ENCODE measurements around the gene NFRKB.
"Not testable (repeated sequence)": the region's sequence is repeated elsewhere in the genome, so short reads cannot be mapped to it uniquely, and the experiment has no call there.

Gene NFRKB

DNA sequence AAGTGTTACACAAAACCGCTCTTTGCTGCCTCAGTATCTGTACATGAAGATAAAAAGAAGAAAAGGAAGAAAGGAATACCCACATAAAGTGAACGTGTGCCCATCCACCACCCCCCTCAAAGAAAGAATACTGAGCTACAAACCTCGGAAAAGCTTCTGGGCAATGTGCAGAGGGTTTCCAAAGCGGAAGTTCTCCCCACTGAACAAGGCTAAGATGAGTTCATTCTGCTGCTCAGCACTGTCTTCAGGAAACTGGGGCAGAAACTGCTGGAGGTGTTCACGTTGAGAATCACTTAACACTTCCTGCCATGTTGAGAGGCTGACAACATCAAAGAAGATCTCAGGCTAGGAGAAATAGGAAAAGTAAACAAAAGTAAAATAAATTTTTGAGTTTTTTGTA, 6.9 kb downstream of the NFRKB start:
- DNase-seq: no peak

DNA sequence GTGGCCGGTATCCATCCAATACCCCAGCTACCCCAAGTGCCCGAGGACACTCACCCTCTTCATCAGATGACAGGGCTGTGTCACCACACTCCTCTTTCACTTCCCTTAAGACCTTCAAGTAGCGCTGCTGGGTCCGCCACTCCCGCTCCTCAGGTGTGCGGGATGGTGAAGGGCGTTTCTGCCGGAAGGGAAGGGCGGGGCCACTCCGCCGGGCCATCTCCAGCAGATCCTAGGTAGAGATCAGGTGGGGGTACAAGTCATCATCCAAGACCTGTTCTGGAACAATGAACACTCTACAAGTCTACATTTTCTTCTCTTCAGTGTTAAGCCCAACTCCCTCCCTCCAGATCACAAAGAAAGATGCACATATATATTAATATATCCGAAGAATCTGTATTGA, 10.0 kb downstream of the NFRKB start:
- no peak for DNase-seq

DNA sequence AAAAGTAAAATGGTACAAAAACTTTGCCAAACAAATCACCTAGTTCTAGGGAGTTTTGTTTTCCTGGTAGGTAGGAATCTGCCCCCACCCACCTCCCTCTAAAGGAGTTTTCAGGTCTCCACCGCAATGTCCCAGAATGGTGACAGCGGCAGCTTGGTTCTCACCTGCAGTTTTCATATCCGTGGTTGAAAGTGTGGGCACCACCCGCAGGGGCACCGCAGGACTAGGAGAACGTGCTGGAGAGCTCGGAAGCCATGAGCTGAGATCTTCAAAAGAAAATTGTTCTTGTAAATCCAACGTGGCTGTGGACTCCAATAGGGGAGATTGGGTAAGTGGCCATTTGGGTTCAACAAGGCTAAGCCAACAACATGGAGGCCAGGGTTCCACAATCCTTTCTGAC, 10.8 kb downstream of the NFRKB start:
- no peak for DNase-seq

DNA sequence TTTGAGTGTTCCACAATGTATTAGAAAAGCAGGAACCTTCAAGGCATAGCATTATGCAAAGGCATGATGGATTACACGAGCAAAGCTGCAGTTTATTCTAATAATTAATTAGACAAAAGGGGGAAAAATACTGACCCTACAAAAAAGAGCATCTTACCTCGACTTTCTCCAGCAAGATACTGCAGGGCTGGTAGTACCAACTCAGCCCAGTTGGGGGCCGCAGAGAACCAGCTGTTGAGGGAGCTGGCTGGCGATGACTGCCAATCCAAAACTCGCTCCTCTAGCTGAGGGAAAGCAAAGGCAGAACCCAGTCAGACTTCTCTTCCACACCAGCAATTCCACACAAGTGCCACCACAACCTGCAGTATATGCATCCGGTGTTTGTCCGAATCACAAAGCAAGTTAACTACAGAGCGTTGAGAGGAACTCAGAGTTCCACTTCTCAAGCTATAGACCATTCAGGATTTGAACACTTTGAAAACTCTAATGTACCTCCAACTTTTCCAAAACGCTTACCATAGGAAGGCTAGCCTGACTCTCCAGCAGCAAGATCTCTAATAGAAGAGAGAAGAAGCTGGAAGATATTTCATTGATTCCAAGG, 13.7 kb downstream of the NFRKB start:
- peak; percentile 33 for DNase-seq

DNA sequence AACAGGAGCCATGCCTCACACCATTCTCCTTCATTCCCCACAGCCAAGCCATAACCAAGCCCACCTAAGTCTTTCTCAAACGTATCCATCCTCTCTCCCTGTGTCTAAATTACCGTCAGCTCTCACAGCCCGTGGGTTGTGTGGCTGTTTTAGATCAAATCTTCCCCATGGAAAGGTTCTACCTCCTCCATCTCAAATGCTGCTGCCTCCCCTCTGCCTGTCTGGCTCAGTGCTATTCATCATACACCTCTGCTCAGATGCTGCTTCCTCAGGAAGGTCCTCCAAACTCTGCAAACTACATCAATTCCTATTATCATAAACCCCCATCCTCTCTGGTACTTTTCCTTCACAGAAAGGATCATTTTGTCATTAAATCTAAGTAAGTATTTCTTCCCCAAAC, 15.1 kb downstream of the NFRKB start:
- DNase-seq: no peak

DNA sequence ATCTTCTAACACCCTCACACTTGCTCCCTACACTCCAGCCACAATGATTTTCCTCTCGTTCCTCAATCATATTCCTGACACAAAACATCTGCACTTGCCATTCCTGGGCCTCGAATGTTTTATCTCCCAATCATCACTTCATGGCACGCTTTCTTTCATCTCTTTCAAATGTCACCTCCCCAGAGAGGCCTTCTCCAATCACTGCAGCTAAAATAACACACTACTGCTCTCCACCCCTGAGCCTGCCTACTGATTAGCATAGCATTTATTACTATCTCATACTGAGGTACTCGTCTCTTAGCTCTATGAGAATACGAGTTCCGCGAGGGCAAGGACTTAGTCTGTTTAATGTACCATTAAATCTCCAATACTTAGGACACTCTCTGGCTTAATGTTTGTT, 23.5 kb downstream of the NFRKB start:
- DNase-seq: no peak

DNA sequence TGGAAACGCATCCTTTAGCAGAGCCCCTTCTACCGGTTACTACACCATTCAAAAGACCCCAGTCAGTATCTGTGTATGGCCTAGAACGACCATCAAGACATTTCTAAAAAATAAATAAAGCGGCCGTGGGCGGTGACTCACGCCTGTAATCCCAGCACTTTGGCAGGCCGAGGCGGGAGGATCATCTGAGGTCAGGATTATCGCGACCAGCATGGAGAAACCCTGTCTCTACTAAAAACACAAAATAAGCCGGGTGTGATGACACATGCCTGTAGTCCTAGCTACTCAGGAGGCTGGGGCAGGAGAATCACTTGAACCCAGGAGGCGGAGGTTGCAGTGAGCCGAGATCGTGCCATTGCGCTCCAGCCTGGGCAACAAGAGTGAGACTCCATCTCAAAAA, 26.8 kb downstream of the NFRKB start:
- not testable (repeated sequence) for DNase-seq

DNA sequence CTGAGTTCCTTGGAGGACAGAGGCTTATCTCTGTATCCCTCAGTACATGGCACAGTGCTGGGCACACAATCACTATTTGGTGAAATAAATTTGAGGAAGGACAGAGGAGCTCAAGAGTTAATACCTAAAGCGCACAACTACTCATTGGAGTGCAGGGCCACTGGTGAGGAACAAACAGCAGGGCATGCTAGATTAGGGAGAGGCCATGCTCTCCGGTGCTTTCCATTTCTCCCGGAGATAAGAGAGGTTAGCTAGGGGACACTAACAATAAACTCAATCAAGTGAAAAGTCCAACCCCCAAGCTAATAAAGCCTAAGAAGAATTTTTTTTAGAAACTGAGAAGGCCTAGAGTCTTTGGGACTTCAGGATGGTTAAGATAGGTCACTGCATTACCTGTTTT, 29.1 kb downstream of the NFRKB start:
- DNase-seq: no peak

DNA sequence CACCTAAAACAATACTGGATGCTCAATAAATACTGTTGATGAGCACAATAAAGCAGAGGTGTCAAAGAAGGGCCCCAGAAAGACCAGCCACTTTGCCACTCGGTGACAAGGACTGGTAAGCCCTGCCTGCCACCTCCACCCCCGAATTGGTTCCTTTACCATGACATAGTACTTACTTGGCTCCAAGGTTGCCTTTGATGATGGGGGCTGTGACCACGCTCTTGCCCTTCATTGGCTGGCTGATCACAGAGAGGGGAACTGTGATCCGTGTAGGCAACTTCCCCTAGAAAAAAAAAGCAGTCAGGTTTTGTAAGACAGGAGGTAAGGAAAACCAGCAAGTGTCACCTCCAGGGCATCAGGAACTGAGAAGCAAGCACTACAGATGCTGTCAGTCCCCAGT, 29.7 kb downstream of the NFRKB start:
- no peak for DNase-seq

DNA sequence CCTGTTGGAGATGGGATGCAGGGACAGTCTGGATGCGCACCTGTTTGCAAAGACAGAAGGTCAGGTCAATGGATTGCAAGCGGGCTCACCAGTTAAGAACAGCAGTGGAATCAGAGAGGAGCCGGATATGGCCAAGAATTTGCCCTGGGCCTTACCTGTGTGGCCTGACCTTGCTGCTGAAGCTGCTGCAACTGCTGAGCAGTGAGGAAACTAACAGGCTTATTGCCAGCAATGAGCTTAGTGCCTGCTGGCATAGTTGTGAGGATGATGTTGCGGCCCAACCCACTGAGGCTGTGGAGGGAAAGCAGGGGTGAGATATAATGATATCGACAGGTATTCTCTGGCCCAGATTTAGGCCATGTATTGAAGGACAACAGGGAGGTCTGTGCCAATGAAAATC, 30.6 kb downstream of the NFRKB start:
- no peak for DNase-seq

DNA sequence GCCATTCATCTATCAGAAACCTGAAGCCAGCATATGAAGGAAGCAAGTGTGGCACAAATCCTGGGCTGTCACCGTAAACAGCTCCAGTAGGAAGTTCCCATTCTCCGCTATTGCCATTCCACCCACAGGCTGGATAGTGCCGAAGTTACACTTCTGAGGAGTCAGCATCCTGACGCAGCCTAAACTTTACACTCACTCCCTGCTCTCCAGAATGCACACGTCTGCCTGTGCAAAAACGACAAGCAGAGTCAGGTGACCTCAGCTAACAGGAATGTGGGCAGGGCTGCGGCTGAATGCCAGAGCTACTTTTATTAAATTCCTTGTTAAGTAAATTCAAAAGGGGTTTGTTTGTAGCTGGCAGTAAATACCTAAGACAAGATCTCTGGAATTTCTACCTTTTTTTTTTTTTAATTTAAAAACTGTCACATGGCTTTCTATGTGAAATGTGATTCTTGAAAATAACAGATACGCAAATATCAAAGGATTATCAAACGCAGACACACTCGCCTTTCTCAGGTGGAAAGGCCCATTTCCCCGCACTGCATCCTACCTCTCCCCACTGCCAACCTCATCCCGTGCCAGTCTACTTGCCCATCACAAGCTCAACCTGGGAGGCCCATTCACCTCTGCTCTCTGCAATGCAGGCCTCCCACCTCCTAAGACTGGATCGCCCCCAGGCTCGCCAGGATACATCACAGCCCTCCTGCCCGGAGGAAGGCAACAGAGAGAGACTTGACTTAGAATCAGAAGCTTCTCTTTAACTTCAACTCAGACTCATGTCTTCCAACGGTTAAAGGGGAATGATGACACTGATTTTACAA, 33.5 kb downstream of the NFRKB start:
- DNase-seq: peak; percentile 97

DNA sequence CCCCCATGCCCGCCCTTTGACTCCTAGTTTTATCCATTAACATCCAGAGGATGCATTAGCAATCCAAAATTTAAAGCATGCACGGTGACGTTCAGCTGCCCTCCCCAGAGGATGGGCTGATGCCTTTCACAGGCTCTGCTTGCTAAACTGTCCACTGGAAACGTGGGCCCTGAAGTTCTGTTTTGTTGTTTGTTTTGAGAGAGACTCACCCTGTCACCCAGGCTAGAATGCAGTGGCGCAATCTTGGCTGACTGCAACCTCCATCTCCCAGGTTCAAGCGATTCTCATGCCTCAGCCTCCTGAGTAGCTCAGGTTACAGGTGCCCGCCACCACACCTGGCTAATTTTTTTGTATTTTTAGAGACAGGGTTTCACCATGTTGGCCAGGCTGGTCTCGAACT, 39.3 kb downstream of the NFRKB start:
- no peak for DNase-seq

DNA sequence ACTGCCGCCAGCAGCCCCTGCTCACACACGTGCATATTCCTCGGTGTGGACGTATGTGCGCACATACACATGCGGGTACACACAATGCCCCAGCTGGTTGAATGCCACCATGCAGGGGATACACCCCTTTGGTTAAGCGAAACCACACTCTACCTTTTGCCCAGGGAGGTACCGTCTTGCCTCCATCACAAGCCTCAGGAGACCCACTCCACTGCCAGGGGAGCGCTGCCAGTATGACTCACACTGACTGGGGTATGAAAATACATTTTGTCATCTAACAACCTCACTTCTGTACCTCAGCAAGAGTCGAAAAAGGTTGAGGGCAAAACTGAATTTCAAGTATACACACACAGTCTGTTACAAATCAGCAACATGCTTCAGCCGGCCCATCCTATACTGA, 40.3 kb downstream of the NFRKB start:
- DNase-seq: no peak

DNA sequence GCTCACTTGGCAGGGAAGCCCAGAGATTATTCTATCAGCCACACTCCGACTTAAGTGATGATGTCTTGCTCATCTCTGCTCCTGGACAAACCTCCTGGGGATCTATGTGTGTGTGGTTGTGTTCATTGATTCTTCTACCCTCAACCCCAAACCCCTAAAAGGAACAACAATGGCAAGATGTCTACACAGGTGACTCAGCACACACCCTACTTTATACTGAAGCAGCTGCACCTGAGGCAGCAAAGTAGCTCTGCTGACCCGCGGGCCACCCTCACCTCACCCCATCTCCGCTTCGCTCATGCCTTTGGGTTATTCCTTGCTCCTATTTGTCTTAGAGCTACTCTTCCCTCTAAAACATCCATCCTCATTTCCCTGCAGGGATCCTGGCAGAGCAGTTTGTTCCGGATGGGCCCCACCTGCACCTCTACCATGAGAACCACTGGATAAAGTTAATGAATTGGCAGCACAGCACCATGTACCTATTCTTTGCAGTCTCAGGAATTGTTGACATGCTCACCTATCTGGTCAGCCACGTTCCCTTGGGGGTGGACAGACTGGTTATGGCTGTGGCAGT, 41.1 kb downstream of the NFRKB start:
- no peak for DNase-seq

DNA sequence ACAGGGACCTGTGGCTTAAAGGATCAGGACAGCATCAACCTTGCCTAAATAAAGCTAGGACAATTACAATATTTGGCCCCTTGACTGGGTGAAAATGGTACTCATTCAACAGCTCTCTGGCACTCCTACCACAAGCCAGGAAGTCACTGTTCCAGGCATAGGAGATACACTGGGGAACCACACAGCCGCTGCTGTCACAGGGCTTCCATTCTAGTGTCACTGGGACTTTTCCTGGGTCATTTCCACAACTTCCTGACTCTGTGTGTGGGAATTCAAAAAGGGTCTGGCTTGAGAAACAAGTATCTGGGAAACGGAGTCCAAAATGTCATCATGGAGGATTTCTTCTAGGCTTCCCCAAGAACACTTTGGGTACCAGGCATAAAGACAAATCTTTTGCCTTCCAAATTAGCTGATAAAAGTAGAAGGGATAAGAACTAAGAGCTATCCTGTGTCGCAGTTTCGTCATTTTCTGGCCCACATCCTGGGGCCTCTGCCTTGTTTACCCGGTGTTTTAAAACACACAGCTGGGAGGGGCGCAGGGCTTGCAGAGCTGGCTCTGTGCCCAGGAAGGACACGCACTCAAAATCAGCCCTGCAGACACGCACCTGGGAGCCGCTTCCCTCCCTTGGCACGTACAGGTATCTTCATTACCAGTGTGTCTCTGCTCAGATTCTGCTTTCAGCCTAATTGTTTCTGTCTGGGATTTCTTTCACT, 41.7 kb downstream of the NFRKB start:
- no peak for DNase-seq

DNA sequence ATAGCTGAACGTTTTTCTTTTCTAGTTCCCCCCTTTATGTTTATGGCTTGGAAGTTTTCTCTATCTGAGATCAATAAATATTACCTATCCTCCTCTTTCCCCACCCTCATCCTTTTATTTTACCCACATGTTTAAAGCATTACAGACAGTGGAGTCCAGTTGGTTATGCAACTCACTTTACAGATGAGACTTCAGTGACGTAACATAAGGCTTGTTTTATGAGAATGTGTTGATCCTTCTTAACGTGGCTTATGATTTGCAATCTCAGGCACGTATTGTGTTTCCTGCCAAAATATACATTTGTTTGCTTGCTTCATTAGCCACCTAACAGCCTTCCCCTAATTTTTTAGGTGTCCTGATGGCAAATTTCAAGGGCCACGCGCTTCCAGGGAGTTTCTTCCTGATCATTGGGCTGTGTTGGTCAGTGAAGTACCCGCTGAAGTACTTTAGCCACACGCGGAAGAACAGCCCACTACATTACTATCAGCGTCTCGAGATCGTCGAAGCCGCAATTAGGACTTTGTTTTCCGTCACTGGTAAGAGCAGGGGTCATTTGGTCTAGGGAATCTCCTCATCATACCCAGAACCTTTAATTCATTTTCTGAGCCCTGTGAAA, 43.1 kb downstream of the NFRKB start:
- no peak for DNase-seq

DNA sequence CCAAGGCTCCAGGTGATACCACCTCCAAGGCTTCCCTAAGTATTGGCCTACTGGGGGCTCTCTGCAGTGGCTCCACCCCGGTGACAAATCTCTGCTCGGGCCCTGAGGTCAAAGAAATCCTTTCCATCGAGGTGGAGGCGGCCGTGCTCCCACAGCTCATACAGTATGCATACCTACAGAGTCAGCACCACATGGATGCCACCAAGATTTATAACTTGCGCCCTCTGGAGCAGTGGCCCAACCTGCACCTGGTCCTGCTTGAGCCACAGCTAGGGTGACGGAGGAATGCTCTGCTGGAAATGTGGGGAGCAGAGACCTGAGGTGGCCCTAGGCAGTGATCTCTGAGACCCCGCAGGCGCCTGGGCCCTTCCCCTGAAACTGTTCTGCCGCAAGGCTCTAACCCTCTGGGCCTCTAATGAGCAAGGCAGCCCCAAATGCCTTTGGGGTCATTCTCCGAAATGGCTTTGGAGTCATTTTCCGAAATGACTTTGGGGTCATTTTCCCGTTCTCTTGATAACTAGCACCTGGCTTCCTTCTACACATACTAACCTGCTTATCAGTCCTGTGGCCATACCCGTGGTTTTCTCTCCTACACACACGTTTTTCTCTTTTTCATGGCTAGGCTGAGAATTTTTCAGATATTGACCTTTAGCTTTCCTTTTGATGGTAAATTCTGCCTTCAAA, 45.8 kb downstream of the NFRKB start:
- DNase-seq: no peak

DNA sequence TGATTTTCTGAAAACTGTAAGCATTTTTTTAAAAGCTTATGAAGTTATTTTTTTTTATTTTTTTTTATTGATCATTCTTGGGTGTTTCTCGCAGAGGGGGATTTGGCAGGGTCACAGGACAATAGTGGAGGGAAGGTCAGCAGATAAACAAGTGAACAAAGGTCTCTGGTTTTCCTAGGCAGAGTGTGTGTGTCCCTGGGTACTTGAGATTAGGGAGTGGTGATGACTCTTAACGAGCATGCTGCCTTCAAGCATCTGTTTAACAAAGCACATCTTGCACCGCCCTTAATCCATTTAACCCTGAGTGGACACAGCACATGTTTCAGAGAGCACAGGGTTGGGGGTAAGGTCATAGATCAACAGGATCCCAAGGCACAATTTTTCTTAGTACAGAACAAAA, 48.0 kb downstream of the NFRKB start:
- not testable (repeated sequence) for DNase-seq

DNA sequence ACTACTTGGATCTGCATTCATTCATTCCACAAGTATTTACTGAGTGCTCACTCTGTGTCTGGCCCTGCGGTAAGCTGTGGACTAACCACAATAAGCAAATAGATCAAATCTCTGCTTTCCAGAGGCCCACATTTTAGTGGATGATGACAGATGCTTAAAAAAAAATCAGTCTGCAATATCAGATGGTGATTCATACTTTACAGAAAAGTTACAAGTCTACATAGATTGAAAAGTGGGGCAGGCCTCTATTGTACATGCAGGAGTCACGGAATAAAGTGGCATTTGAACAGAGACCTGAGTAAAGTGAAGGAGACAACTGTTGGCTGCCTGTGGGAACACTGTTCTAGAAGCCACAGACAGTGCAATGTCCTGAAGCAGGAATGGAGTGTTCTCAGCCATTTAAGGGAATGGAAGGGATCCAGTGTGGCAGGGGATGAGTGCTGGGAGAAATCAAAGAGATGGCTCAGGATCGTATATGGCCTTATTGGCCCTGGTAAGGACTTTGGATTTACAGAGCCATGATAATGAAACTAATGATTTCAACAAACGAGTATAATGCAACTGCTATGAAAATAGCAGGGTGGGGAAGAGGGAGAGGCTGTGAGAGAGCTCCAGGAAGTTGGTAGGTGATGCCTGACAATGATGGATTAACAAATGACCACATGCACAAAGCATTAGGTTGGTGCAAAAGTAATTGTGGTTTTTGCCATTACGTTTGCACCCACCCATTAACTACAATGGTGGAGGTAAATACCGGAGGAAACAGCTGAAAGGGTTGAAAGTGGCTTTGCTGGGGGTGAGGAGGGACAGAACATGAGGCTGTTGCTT, 48.7 kb downstream of the NFRKB start:
- peak; percentile 92 for DNase-seq

All from EL (cell line).